ENCODE data around the gene SMIM44. TPM values are rescaled to one million over a fixed set of nuclear protein-coding genes. Genes with fewer than 3 reads are reported as not detected.

The SMIM44 gene
- total RNA-seq, 1 donor from 2014 or later = 1.0 TPM

- no peak for DNase-seq (ENCODE audit: low read depth)
- TF ChIP-seq CTCF (conservative IDR thresholded peaks at IDR 0.05; ENCODE audit: low read depth, low read length) = no peak
- H3K4me3 ChIP-seq (ENCODE audit: low read depth, low read length) = no peak overlapping the region
These were observed 15.0 kb downstream of the SMIM44 start for GRCh38 chr19:3468211-3468610.

- no peak for TF ChIP-seq CTCF (conservative IDR thresholded peaks at IDR 0.05; ENCODE audit: low read depth, low read length)
- DNase-seq (ENCODE audit: low read depth) = no peak
- no peak overlapping the region for H3K4me3 ChIP-seq (ENCODE audit: low read depth, low read length)
These were observed 15.6 kb downstream of the SMIM44 start for GRCh38 chr19:3467437-3468198.

- DNase-seq (ENCODE audit: low read depth) = no peak
- H3K4me3 ChIP-seq (ENCODE audit: low read depth, low read length) = no peak overlapping the region
- TF ChIP-seq CTCF (conservative IDR thresholded peaks at IDR 0.05; ENCODE audit: low read depth, low read length) = no peak
These were observed 16.6 kb downstream of the SMIM44 start for GRCh38 chr19:3466635-3467034.

- no peak for TF ChIP-seq CTCF (conservative IDR thresholded peaks at IDR 0.05; ENCODE audit: low read depth, low read length)
- H3K4me3 ChIP-seq (ENCODE audit: low read depth, low read length) = no peak overlapping the region
- no peak for DNase-seq (ENCODE audit: low read depth)
These were observed 17.7 kb downstream of the SMIM44 start for GRCh38 chr19:3465552-3465951.

GRCh38 chr19:3464587-3465235, 18.5 kb downstream of the SMIM44 start:
- DNase-seq (ENCODE audit: low read depth) = no peak
- H3K4me3 ChIP-seq (ENCODE audit: low read depth, low read length) = no peak overlapping the region
- TF ChIP-seq CTCF (conservative IDR thresholded peaks at IDR 0.05; ENCODE audit: low read depth, low read length) = no peak

GRCh38 chr19:3463714-3464586, 19.3 kb downstream of the SMIM44 start:
- no peak overlapping the region for H3K4me3 ChIP-seq (ENCODE audit: low read depth, low read length)
- TF ChIP-seq CTCF (conservative IDR thresholded peaks at IDR 0.05; ENCODE audit: low read depth, low read length) = no peak

More at GRCh38 chr19:3463714-3464586, 19.3 kb downstream of the SMIM44 start:
- DNase-seq (ENCODE audit: low read depth) = no peak
